Stomach (tissue), 9 donors: ENCODE data around the gene CHTF8. TPM values are rescaled to one million over a fixed set of nuclear protein-coding genes. Genes with fewer than 3 reads are reported as not detected.

Experiments used
- DNase-seq, 2 donors: peaks; one replicate each; pipeline versions ENCODE4 v3.0.0 to v3.0.0-alpha.2; 2013 to 2019
- H3K27ac ChIP-seq, 5 donors: fragments of 200-600 bp in 4 of 5; sonication (generic) in 4 of 5; one replicate each; pipeline ENCODE4 v1.5.1; 2013 to 2019; ENCODE audit warnings: mild to moderate bottlenecking in 1 of 5, moderate library complexity in 1 of 5
- H3K27me3 ChIP-seq, 3 donors: fragments of 200-600 bp; sonication (generic); one replicate each; pipeline ENCODE4 v1.5.1; 2017 to 2019; ENCODE audit warnings: mixed run types in 1 of 3
- H3K36me3 ChIP-seq, 4 donors: fragments of 200-600 bp; sonication (generic); 1 replicate in 3 of 4; 2 replicates in 1 of 4; pipeline ENCODE4 v1.5.1; 2016 to 2019
- H3K4me1 ChIP-seq, 4 donors: fragments of 200-600 bp; sonication (generic); one replicate each; pipeline ENCODE4 v1.5.1; 2016 to 2019
- H3K4me3 ChIP-seq, 4 donors: fragments of 200-600 bp; sonication (generic) in 3 of 4; one replicate each; pipeline ENCODE4 v1.5.1; 2016 to 2019; ENCODE audit warnings: mild to moderate bottlenecking in 1 of 4
- H3K9me3 ChIP-seq, 4 donors: fragments of 200-600 bp; sonication (generic); one replicate each; pipeline ENCODE4 v1.5.1; 2016 to 2019
- EP300 ChIP-seq: sonication (generic); formaldehyde crosslinking; IDR thresholded peaks from one replicate; pipeline ENCODE4 v1.6.1; 2017; ENCODE audit warnings: antibody characterized with exemption
- POLR2A ChIP-seq, 4 donors: fragments of 450-650 bp; IDR thresholded peaks; one replicate each; pipeline ENCODE4 v1.6.1; 2016; ENCODE audit warnings: antibody characterized with exemption in 4 of 4, control low read depth in 2 of 4, mild to moderate bottlenecking in 1 of 4, moderate library complexity in 1 of 4
- POLR2AphosphoS5 ChIP-seq, 3 donors: sonication (generic); formaldehyde crosslinking; IDR thresholded peaks; one replicate each; pipeline ENCODE4 v1.6.1; 2016; ENCODE audit warnings: antibody characterized with exemption in 3 of 3
- WGBS, 5 donors: extraction: QIAGEN DNeasy Blood & Tissue Kit in 3 of 5; methylation state at CpG; one replicate each; pipeline versions ENCODE4 v1.1.5 to v1.1.7; 2013 to 2018; 5-methylcytosine and 5-hydroxymethylcytosine counted together
- intact Hi-C: fragments of 100-400 bp; cut with DNase I; formaldehyde crosslinking; loops from one replicate; pipeline ENCODE4 v1.15.1; 2023; ENCODE audit warnings: low total_unique reads
- polyA plus RNA-seq, 3 donors: library from polyadenylated mRNA; stranded (reverse); fragments of 200-250 nt; gene quantifications; one replicate each; pipeline ENCODE4 v1.2.3, GENCODE V29; 2013
- total RNA-seq, 5 donors: library from RNA; depleted of rRNA; stranded (reverse); fragments of >200 nt; gene quantifications; one replicate each; pipeline versions ENCODE4 v1.1.0 to v1.2.3, GENCODE V29; 2014 to 2016
- TF ChIP-seq, protein P1 (sequence below), 7 experiments: fragments of 450-650 bp in 4 of 7; fragments of 200-600 bp in 3 of 7; sonication (generic) in 3 of 7; IDR thresholded peaks; one replicate each; pipeline ENCODE4 v1.5.1; 2016 to 2019; ENCODE audit warnings: antibody characterized with exemption in 7 of 7, control low read depth in 2 of 7, mild to moderate bottlenecking in 1 of 7
- donor health status: healthy with polysubstance abuse.
- donor health status: Bipolar disorder and iron deficiency.
- donor health status: healthy.

CHTF8 gene
- total and polyA plus RNA-seq, 8 donors = 12.3 to 83.2 (median 48.9) TPM

DNA sequence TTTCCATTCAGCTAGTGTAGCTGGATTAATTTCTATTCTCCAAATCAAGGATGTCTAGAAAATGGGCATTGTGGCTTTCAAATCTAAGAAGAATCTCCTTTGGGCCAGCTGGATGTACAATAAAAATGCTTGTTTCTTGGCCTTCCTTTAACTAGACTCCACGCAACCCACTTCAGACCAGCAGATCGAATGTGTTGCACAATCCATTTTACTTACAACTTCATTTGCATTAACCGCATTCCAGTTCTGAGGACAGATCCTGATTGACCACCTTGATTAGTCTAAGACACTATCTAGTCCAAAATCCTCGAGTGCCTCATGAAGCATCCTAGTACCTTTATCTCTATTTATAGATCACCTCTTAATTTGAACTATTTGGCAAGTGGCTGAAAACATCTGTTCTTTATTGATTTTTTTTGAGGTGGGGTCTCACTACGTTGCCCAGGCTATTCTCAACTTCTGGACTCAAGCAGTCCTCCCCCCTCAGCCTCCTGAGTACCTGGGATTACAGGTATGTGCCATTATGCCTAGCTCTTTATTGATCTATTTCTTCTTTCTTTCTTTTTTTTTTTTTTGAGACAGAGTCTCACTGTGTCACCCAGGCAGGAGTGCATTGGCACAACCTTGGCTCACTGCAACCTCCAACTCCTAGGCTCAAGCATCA, 47.2 kb downstream of the CHTF8 start:
- Histone ChIP-seq H3K4me3 (no peak overlapping the region), H3K27me3 (no peaks in the 10 kb centered on the region), H3K27ac (no peak overlapping the region), H3K36me3 (peaks cover 8 to 32% (median 18%) of the 10 kb centered on the region in 4 donors), H3K9me3 (no peaks in the 10 kb centered on the region), H3K4me1 (peaks cover 8 to 31% (median 15%) of the 10 kb centered on the region in 4 donors)
- TF ChIP-seq POLR2A (IDR thresholded peaks at IDR 0.05) = no peak
- TF ChIP-seq, protein P1, sequence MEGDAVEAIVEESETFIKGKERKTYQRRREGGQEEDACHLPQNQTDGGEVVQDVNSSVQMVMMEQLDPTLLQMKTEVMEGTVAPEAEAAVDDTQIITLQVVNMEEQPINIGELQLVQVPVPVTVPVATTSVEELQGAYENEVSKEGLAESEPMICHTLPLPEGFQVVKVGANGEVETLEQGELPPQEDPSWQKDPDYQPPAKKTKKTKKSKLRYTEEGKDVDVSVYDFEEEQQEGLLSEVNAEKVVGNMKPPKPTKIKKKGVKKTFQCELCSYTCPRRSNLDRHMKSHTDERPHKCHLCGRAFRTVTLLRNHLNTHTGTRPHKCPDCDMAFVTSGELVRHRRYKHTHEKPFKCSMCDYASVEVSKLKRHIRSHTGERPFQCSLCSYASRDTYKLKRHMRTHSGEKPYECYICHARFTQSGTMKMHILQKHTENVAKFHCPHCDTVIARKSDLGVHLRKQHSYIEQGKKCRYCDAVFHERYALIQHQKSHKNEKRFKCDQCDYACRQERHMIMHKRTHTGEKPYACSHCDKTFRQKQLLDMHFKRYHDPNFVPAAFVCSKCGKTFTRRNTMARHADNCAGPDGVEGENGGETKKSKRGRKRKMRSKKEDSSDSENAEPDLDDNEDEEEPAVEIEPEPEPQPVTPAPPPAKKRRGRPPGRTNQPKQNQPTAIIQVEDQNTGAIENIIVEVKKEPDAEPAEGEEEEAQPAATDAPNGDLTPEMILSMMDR (IDR thresholded peaks at IDR 0.05) = no peak
- no peak for TF ChIP-seq POLR2AphosphoS5 (IDR thresholded peaks at IDR 0.05)
- TF ChIP-seq EP300 = no peak
- intact Hi-C loops = no loop called here
- 86 to 93% (median 89%) methylated on average over 5 of the region's 5 CpGs for WGBS, 5 donors
- DNase-seq = no peak

DNA sequence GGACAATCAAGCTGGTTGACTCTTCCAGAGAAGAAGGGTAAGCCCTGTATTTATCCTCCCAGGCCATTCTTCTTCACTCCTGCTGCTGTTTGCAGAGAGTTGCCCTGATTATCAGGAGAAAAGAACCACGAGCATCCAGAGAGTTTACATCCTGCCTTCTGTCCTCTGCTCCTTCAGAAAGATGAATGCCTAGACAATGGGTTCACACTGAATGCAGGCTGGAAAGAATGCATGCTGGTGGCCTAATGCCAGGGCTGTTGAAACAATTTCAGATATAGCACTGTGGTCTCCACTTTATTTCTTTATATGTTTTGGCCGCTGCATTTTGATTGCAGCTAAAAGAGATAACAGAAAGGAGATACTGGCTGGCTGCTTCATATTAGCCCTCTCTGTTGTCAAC, 48.1 kb downstream of the CHTF8 start:
- WGBS, 5 donors = 34 to 60% (median 49%) methylated on average over 2 of the region's 2 CpGs
- peaks cover 8 to 32% (median 18%) of the 10 kb centered on the region in 4 donors for H3K36me3 ChIP-seq
- no peaks in the 10 kb centered on the region for H3K27me3 ChIP-seq
- intact Hi-C loops = no loop called here
- H3K9me3 ChIP-seq = no peaks in the 10 kb centered on the region
- DNase-seq = no peak
- H3K27ac ChIP-seq = no peak overlapping the region
- no peak for TF ChIP-seq EP300
- TF ChIP-seq POLR2AphosphoS5 (IDR thresholded peaks at IDR 0.05) = no peak
- TF ChIP-seq POLR2A (IDR thresholded peaks at IDR 0.05) = no peak
- TF ChIP-seq, protein P1 (IDR thresholded peaks at IDR 0.05) = no peak
- no peak overlapping the region for H3K4me3 ChIP-seq
- peaks cover 4 to 22% (median 9%) of the 10 kb centered on the region in 4 donors for H3K4me1 ChIP-seq

DNA sequence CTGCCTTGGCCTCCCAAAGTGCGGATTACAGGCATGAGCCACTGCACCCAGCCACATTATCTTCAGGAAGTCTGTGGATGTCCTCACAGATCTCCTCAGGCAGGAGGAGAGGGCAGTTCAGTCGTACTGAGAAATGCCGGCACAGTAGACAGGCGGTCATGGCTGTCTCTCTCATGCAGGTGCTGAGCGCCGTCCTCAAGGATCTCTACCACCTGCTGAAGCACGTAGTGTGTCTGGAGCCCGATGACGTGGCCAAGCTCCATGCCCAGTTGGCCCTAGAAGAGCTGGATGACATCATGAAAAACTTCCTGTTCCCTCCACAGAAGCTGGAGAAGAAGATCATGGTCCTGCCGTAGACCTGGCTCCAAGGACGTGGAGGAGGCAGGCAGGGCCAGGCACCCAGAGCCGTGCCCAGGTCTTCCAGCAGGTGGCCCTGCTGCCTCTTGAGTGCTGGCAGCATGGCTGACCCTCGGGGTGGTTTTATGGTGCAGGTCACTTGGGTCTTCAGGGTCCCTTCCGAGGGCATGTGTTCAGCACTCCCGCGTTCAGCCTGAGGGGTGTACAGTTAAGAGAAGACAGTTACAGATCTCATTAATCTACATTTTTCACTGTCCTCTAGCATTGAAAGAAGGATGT, 49.0 kb downstream of the CHTF8 start:
- intact Hi-C loops = no loop called here
- peaks cover 0 to 14% (median 2%) of the 10 kb centered on the region in 4 donors for H3K4me1 ChIP-seq
- TF ChIP-seq EP300 (no peak), POLR2AphosphoS5 (IDR thresholded peaks at IDR 0.05) (no peak), POLR2A (IDR thresholded peaks at IDR 0.05) (no peak)
- TF ChIP-seq, protein P1 (IDR thresholded peaks at IDR 0.05) = no peak
- no peaks in the 10 kb centered on the region for H3K27me3 ChIP-seq
- WGBS, 5 donors = 91 to 97% (median 95%) methylated on average over 11 to 16 of the region's 16 CpGs
- H3K36me3 ChIP-seq = peaks cover 8 to 32% (median 18%) of the 10 kb centered on the region in 4 donors
- DNase-seq = no peak
- no peak overlapping the region for H3K27ac ChIP-seq
- no peak overlapping the region for H3K4me3 ChIP-seq
- no peaks in the 10 kb centered on the region for H3K9me3 ChIP-seq

DNA sequence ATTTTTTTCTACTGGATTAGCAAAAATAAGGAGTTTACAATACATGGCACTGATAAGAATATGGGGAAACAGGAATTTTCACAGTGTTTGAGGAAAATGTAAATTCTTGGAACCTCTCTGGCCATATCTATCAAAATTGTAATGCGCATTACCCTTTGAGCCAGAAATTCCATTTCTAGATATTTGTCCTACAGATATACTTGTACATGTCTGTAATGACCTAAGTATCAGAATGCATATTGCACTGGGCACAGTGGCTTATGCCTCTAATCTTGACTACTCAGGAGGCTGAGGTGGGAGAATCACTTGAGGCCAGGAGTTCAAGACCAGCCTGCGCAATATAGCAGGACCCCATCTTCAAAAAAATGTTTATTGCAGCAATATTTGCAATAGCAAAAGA, 52.7 kb downstream of the CHTF8 start:
- WGBS, 5 donors = 95 to 100% (median 96%) methylated on average over 2 of the region's 2 CpGs
- no peak for DNase-seq
- Histone ChIP-seq H3K27ac (no peak overlapping the region), H3K36me3 (peaks cover 8 to 17% (median 13%) of the 10 kb centered on the region in 4 donors), H3K4me3 (no peak overlapping the region), H3K4me1 (no peaks in the 10 kb centered on the region), H3K27me3 (no peaks in the 10 kb centered on the region), H3K9me3 (no peaks in the 10 kb centered on the region)
- TF ChIP-seq EP300 (no peak), POLR2AphosphoS5 (IDR thresholded peaks at IDR 0.05) (no peak), POLR2A (IDR thresholded peaks at IDR 0.05) (no peak)
- TF ChIP-seq, protein P1 (IDR thresholded peaks at IDR 0.05) = no peak
- intact Hi-C loops = no loop called here
